Measurements from ENCODE around the gene BANP.

- TF ChIP-seq CTCF (IDR thresholded peaks at IDR 0.05): no peak
- no peak for TF ChIP-seq POLR2A (IDR thresholded peaks at IDR 0.05)
- TF ChIP-seq POLR2AphosphoS5 (IDR thresholded peaks at IDR 0.05; ENCODE audit: insufficient read depth in 1 of 2, low read depth in 1 of 2): no peak
These were observed 96.2 kb downstream of the BANP start for GRCh38 chr16:88047462-88047861.
